Measurements from ENCODE around the gene BRME1. TPM values are rescaled to one million over a fixed set of nuclear protein-coding genes. Genes with fewer than 3 reads are reported as not detected.

The BRME1 gene
- total and polyA plus RNA-seq, 2 of the 13 experiments (the other 11 are each of a cell fraction or from before 2014, with no cell fraction given) = 0.74 to 1.5 TPM

- peak; percentile 60 for TF ChIP-seq RBM39 (IDR thresholded peaks at IDR 0.05; ENCODE audit: low read depth, low read length, poor library complexity, severe bottlenecking)
- peak; percentile 73; the same call in 1 of the 2 replicates for TF ChIP-seq MAZ (IDR thresholded peaks at IDR 0.05; ENCODE audit: borderline replicate concordance, low read depth, low read length)
- TF ChIP-seq MAZ (CRISPR knock-in tag; IDR thresholded peaks at IDR 0.05; ENCODE audit: low read depth) = no peak
- TF ChIP-seq ZNF367 (CRISPR knock-in tag; IDR thresholded peaks at IDR 0.05; ENCODE audit: borderline replicate concordance) = no peak
- no peak for TF ChIP-seq ATF1 (CRISPR knock-in tag; IDR thresholded peaks at IDR 0.05)
- no peak for TF ChIP-seq GFI1 (CRISPR knock-in tag; IDR thresholded peaks at IDR 0.05; ENCODE audit: borderline replicate concordance)
- TF ChIP-seq PBX3 (CRISPR knock-in tag; IDR thresholded peaks at IDR 0.05; ENCODE audit: borderline replicate concordance) = no peak
- no peak for TF ChIP-seq REXO4 (CRISPR knock-in tag; IDR thresholded peaks at IDR 0.05; ENCODE audit: borderline replicate concordance)
- TF ChIP-seq TP53 (CRISPR knock-in tag; conservative IDR thresholded peaks at IDR 0.05) = no peak
- TF ChIP-seq ZNF124 (CRISPR knock-in tag; IDR thresholded peaks at IDR 0.05) = no peak
- TF ChIP-seq ZBTB34 (CRISPR knock-in tag; IDR thresholded peaks at IDR 0.05) = no peak
- 0 out of 2 replicates have a peak, but pooled peaks have one; percentile 19 for TF ChIP-seq RFXANK (CRISPR knock-in tag; IDR thresholded peaks at IDR 0.05)
- no peak for TF ChIP-seq SCMH1 (CRISPR knock-in tag; IDR thresholded peaks at IDR 0.05; ENCODE audit: borderline replicate concordance)
- TF ChIP-seq ZSCAN9 (CRISPR knock-in tag; IDR thresholded peaks at IDR 0.05; ENCODE audit: borderline replicate concordance) = no peak
- TF ChIP-seq ZSCAN30 (CRISPR knock-in tag; IDR thresholded peaks at IDR 0.05) = no peak
- TF ChIP-seq IKZF1 (IDR thresholded peaks at IDR 0.05) = no peak
- TF ChIP-seq PAF1 (CRISPR knock-in tag; IDR thresholded peaks at IDR 0.05) = no peak
- TF ChIP-seq, protein P1, sequence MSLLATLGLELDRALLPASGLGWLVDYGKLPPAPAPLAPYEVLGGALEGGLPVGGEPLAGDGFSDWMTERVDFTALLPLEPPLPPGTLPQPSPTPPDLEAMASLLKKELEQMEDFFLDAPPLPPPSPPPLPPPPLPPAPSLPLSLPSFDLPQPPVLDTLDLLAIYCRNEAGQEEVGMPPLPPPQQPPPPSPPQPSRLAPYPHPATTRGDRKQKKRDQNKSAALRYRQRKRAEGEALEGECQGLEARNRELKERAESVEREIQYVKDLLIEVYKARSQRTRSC (CRISPR knock-in tag; IDR thresholded peaks at IDR 0.05; ENCODE audit: low read depth) = no peak
- no peak for TF ChIP-seq CEBPZ (IDR thresholded peaks at IDR 0.05; ENCODE audit: low read length)
- no peak for TF ChIP-seq PAWR (CRISPR knock-in tag; IDR thresholded peaks at IDR 0.05; ENCODE audit: borderline replicate concordance)
- TF ChIP-seq NFKBIZ (CRISPR knock-in tag; IDR thresholded peaks at IDR 0.05) = no peak; the same call in 1 of the 2 replicates
- TF ChIP-seq, protein P2, sequence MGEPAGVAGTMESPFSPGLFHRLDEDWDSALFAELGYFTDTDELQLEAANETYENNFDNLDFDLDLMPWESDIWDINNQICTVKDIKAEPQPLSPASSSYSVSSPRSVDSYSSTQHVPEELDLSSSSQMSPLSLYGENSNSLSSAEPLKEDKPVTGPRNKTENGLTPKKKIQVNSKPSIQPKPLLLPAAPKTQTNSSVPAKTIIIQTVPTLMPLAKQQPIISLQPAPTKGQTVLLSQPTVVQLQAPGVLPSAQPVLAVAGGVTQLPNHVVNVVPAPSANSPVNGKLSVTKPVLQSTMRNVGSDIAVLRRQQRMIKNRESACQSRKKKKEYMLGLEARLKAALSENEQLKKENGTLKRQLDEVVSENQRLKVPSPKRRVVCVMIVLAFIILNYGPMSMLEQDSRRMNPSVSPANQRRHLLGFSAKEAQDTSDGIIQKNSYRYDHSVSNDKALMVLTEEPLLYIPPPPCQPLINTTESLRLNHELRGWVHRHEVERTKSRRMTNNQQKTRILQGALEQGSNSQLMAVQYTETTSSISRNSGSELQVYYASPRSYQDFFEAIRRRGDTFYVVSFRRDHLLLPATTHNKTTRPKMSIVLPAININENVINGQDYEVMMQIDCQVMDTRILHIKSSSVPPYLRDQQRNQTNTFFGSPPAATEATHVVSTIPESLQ (CRISPR knock-in tag; conservative IDR thresholded peaks at IDR 0.05) = no peak
Observed at GRCh38 chr19:13850910-13851733, 54.8 kb downstream of the BRME1 start (continued).
